GM18502 (cell line): ENCODE data around the gene CHFR.
"Not testable (repeated sequence)": the region's sequence is repeated elsewhere in the genome, so short reads cannot be mapped to it uniquely, and the experiment has no call there.

Source experiments
- ATAC-seq: cut with Tn5 transposase; IDR thresholded peaks from one replicate; pipeline ENCODE4 v1.9.1; 2021; ENCODE audit warnings: mild to moderate bottlenecking; ENCODE audit not compliant: unreplicated experiment, poor library complexity

The CHFR gene

GRCh38 chr12:132886529-132887477 is 602 bp downstream of the CHFR start:
- peak; percentile 32 for ATAC-seq

GRCh38 chr12:132881818-132882217 is 5.6 kb downstream of the CHFR start:
- ATAC-seq: no peak

DNA sequence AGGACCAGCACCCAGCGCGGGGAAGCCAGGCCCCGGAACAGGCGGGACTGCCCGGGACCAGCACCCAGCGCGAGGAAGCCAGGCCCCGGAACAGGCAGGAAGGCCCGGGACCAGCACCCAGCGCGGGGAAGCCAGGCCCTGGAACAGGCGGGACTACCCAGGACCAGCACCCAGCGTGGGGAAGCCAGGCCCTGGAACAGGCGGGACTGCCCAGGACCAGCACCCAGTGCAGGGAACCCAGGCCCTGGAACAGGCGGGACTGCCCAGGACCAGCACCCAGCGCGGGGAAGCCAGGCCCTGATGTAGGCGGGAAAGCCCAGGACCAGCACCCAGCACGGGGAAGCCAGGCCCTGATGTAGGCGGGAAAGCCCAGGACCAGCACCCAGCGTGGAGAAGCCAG is 12.8 kb downstream of the CHFR start:
- ATAC-seq: not testable (repeated sequence)

DNA sequence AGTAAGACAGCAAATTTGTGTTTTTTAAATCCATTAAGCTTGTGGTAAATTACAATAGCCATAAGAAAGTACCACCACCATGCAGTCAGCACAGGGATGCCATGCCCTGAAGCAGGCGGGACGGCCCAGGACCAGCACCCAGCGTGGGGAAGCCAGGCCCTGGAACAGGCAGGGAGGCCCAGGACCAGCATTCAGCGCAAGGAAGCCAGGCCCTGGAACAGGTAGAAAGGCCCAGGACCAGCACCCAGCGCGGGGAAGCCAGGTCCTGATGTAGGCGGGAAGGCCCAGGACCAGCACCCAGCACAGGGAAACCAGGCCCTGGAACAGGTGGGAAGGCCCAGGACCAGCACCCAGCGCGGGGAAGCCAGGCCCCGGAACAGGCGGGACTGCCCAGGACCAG is 13.2 kb downstream of the CHFR start:
- no peak for ATAC-seq

GRCh38 chr12:132873724-132874123 is 13.7 kb downstream of the CHFR start:
- no peak for ATAC-seq

DNA sequence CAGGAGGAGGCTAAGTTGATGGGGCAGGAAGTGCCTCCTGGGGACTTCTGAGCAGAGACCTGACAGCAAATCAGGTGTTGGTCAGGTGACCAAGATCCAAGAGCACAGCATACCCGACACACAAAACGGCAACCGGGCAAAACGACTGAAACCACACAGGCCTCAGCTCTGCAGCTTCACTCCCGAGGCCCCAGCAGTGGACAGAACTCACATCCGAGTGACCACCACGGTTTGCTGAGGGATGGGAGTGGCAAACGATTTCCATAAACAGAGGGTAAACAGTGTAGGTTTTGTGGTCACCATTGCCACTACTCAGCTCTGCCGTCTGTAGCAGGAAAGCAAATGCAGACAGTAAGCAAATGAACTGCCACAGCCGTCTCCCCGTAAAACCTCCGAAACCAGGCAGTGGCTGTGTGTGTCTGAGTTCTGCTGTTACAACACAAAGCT is 14.4 kb downstream of the CHFR start:
- no peak for ATAC-seq

DNA sequence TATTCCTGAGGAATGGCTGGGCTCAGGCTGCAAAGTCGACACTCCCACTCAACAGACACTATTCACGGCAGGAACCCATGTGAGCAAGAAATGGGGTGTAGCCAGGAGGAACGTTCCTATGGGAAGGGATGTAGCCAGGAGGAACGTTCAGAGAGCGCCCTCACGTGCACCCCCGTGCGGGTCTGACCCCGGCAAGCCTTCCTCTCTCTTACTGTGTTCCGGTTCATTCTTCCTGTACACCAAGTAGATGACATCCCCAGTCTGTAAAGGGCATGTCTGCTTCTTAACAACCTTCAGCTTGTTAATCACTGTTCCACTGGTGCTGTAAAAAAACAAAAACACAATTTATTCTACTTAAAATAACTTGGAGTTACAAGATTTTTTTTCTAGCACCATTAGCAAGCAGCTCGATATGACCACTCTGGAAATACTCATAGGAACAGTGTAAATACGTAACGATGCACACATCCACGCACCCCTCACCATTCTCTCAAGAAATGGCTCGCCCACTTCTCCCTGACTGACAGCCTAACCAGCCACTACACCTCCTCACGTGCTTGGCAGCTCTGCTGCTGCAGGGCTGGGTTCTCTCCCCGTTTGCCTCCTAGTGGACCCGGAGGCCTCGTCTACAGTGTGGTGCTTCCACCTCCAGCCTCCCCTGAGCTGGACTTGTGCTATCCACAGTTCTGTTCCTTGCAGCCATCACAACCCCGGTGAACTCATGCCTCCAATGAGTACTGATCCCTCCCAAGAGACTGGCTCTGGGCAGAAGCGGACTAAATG is 15.1 kb downstream of the CHFR start:
- ATAC-seq: no peak

DNA sequence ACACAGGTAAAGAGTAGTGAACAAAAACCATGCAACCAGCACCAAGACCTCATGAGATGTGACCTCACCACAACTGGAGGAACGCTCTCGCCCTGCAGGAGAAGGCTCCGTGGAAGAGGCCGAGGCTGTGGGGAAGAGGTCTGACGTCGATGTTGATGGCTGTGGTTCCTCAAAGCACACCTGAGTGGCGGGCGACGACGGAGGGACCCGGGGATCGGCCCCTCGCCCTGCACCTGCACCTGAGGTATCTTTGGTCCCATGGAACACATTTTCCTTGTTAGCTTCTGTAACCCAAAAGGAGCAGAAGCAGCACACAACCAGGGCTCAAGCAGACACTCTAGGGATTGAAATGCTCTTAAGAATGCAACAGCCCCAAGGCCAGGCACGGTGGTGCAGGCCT is 17.9 kb downstream of the CHFR start:
- no peak for ATAC-seq

DNA sequence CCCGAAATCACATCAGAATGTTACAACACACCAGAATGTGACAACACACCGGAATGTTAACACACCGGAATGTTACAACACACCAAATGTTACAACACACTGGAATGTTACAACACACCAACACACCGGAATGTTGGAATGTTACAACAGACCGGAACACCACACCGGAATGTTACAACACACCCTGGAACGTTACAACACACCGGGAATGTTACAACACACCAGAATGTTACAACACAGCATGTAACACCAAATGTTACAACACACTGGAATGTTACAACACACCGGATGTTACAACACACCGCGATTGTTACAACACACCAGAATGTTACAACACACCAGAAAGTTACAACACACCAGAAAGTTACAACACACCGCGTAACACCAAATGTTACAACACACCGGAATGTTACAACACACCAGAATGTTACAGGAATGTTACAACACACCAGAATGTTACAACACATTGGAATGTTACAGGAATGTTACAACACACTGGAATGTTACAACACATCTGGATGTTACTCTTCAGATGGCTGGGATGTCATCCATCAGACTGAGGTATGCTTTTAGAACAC is 21.1 kb downstream of the CHFR start:
- ATAC-seq: no peak

DNA sequence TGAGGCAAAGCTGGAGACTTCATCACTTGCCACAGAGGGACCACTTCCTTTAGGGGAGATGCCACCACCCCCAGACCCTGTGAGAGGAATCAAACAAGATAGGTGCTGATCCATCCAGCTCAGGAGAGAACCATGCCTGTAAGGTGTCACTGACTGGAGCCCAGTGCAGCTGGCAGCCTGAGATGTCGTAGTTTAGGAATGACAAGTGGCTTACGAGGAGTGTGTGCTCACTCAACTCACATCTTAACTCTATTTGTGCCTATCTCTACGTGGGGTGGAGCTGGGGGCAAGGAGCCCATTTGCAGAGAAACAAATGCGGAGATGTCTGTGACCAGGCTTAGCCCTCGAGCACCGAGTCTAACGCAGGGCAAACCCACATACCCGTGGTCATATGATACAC is 25.8 kb downstream of the CHFR start:
- no peak for ATAC-seq

GRCh38 chr12:132858718-132859266 is 28.6 kb downstream of the CHFR start:
- ATAC-seq: no peak

DNA sequence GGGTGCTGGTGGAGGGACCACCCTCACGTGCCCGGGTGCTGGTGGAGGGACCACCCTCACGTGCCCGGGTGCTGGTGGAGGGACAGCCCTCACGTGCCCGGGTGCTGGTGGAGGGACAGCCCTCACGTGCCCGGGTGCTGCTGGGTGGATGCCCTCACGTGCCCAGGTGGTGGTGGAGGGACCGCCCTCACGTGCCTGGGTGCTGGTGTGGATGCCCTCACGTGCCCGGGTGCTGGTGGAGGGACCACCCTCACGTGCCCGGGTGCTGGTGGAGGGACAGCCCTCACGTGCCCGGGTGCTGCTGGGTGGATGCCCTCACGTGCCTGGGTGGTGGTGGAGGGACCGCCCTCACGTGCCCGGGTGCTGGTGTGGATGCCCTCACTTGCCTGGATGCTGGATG is 30.4 kb downstream of the CHFR start:
- not testable (repeated sequence) for ATAC-seq

DNA sequence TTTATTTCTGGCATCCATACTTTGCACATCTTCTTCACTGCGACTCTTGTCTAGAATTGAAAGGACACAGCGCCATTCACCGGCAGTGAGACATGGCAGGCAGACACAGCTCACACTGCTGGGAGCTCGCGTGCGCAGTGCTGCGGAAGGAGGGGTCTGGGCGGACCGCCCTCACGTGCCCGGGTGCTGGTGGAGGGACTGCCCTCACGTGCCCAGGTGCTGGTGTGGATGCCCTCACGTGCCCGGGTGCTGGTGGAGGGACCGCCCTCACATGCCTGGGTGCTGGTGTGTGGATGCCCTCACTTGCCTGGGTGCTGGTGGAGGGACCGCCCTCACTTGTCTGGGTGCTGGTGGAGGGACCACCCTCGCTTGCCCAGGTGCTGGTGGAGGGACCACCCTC is 30.8 kb downstream of the CHFR start:
- no peak for ATAC-seq

- ATAC-seq: not testable (repeated sequence)
Measured at GRCh38 chr12:132855211-132855610, 32.2 kb downstream of the CHFR start.

DNA sequence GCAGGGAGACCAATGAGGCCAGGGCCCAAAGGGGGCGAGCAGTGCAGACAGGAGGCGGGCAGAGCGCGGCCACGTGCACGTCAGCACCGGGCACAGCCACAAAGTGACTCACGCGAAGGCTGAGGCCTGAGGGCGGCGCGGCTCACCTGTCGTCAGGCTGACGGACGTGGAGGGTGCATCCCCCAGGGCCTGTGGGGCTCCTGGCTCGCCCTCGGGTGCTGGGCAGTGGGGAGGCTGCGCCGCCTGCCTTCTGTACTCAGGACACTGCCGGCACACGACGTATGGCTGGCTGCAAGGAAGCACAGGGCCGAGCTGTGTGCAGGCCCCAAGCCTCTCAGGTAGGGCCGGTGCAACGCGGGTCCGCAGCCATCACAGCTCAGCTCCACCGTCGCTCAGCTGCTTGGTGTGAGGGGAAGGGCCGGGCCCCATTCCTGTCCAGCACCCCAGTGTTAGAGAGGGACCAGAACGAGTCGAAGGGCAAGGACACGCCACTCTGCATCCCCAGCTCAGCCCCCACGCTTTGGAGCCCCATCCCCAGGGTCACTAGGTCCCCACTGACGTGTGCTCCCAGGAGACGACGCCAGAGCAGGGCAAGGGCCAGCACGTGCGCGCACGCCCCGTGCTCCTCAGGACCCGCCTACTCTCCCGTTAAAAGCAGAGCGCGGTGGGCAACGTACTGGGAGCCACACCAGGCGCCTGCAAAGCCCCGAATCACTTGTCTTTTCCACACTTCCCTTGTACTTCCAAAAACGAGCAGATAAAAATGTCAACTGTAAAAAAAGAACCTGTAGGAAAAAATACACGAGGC is 33.9 kb downstream of the CHFR start:
- no peak for ATAC-seq

DNA sequence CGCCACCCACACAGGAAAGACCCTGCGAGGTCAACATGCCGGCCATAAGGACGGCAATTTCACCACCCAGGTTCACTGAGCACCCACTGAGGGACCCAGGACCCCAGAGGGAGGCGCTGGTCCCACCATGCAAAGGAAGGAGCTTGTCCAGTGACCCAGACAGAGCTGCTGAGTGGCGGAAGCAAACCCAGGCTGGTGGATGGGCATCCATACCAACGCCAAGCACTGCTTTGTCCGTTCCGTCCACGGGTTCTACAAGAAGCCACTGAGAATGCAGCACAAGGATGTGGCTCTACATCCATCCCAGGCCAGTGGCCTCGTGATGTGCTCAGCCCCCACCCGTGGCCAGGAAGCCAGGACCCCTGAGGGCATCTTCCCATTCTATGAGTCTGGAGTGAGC is 34.9 kb downstream of the CHFR start:
- no peak for ATAC-seq

- no peak for ATAC-seq
Measured at GRCh38 chr12:132851465-132851864, 35.9 kb downstream of the CHFR start.

GRCh38 chr12:132850291-132850690 is 37.1 kb downstream of the CHFR start:
- no peak for ATAC-seq

GRCh38 chr12:132848521-132848920 is 38.9 kb downstream of the CHFR start:
- ATAC-seq: no peak
